Fibroblast of the conjunctiva (primary cell): ENCODE results near the gene BACE2.

ENCODE experiments used
- DNase-seq: peaks from one replicate; pipeline ENCODE4 v3.0.0-alpha.2; 2010; ENCODE audit warnings: low read depth

BACE2 gene

DNA sequence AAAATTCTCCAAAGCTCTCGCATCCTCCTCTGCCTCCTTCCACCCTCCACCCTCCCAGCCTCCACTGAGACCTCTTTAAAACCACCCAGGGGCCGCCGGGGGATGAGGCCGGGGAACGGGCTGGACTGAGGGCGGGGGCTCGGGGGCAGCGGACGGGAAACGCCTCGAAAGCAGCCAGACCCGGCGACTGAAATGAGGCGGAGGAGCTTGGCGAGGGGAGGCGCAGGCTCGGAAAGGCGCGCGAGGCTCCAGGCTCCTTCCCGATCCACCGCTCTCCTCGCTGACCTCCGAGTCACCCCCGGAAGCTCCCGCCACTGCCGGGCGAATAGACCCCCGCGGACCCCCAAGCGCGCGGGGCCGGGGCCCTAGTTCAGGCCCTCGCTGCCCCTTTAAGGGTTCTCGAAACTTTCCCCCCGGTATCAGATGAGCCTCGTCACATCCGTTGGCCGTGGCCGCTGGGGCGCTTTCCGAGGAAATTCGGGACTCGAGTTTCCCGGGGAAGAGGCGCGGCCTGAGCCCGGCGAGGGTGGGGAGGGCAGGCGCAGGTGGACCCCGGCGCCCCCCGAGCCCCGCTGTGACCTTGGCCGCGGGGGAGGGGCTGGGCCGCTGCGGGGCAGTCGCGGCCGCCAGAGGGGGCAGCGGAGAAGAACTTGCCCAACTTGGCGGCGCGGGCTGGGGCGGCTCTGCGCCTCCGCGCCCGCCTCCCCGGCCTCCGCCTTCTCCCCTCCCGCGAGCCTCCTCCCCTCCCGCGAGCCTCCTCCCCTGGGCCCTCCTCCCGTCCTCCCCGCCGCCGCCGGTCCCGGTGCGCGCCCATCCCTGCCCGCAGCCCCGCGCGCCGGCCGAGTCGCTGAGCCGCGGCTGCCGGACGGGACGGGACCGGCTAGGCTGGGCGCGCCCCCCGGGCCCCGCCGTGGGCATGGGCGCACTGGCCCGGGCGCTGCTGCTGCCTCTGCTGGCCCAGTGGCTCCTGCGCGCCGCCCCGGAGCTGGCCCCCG lies at the start of gene BACE2:
Gene BACE2 (plus strand): TSS at position 813 of the 995 bp plus-strand sequence. CDS start 104 bp downstream, at position 917.
- DNase-seq, result peak; percentile 34

DNA sequence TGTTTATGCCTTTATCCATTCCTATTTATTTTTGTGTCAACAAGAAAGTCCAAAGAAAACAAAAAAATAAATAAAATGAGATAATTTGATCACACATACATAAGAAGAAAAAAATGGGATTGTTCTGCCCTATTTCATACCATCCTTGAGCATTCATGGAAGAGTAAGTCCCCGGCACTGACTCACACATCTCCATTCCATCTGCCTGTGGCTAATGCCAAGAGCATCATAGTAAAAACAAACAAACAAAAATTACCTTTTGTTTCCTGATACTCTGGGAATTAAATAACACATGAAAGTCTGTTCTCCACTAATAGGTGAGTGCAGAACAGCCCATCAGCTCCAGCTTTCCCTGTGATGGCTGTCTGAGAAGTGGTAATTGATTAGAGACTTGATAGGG lies 48.1 kb upstream of the BACE2 start:
- DNase-seq, result no peak

DNA sequence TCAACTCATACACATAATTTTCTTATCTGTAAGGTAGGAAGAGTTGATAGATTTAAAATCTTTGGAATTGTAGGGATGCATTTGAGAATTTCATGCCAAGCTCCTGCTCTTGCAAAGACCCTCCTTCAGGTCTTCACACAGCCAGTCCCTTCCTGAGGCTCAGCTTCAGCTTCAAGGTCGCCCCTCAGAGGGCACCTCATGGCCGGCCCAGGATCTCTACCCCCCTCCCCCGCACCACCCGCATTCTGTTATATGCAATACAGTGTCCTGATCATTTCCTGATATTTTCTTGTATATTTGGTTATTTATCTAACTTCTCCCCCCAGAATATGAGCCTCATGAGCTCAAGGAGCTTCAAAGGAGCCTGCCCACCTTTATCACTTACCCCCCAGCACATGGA lies 47.0 kb upstream of the BACE2 start:
- DNase-seq, result no peak

DNA sequence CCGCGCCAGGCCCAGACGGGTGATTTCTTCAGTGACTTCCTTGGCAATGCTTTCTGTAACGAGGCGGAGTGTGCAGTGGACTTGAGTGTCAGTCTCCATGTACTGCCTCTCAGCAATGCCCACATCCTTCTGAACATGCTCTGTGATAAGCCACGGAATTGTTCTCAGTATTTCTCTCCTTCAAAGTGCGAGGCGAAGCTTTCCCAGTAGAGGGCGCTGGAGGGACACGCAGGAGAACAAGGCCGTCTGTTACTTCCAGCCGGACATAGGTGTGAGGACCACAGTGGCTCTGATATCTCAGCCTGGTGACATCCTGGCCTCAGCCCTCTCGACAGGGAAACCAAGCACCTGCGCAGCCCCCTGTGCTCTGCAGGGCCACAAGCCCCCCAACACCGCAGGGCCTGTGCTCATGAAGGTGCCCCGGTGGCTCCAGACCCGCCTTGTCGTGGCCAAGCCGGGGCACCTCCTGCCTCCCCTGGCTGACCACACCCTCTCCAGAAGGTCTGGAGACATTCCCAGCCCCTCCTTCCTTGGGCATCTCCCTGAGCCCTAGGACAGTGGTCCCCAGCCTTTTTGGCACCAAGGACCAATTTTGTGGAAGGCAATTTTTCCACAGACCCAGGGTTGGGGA lies 46.1 kb upstream of the BACE2 start:
- DNase-seq, result peak; percentile 49

DNA sequence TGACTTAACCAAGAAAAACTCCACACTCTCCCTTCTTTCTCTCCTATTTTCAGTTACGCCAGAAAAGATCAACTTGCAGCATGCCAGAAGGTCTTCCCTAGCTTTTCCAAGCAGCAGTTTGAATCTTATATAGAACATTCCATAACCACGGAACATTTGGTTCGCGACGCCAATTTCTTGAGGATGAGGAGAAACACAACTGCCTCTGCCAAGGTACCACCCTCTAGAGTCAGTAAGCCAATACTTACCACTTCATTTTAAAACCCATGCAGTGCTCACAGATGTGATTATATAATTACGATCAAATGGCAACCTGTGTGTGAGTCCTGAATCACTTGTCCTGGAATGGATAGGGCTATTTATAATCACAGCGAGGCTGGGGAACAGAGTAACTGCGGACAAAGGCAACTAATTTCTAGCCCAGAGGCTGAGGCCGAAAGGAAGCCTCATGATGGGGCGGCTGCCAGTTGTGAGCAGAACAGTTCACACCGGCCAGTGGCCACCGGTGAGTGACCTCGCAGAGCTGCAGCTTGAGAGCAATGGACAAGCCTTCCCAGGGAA lies 43.2 kb upstream of the BACE2 start:
- DNase-seq, result no peak

DNA sequence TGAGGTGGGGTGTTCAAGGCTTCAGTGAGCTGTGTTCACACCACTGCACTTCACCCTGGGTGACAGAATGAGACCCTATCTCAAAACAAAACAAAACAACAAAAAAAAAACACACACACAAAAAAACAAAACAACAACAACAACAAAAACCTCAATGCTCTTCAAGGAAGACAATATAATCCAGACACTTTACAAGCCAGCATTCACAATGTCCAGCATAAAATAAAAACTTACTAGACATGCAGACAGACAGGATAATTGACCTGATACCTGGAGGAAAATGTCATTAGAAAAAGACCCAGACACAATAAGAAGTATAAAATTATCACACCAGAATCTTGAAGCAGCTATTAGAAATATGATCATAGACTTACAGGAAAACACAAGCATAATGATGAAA lies 39.0 kb upstream of the BACE2 start:
- DNase-seq, result no peak

DNA sequence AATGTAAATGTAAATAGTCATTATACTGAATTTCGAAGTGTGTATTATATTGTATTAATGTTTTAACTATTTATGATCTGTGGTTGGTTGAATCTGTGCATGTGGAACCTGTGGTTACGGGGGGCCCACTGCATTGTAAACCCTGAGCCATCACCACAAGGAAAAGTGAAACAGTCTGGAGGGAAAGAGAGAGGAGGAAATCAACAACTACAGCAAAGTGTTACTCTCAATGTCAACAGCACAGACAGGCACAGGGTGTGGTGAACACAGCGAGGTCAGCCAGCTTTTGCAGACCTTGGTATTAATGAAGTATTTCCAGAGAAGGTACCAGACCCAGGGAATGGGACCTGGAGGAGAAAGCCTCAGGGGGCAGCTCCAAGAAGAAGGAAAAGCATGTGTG lies 37.1 kb upstream of the BACE2 start:
- DNase-seq, result no peak

DNA sequence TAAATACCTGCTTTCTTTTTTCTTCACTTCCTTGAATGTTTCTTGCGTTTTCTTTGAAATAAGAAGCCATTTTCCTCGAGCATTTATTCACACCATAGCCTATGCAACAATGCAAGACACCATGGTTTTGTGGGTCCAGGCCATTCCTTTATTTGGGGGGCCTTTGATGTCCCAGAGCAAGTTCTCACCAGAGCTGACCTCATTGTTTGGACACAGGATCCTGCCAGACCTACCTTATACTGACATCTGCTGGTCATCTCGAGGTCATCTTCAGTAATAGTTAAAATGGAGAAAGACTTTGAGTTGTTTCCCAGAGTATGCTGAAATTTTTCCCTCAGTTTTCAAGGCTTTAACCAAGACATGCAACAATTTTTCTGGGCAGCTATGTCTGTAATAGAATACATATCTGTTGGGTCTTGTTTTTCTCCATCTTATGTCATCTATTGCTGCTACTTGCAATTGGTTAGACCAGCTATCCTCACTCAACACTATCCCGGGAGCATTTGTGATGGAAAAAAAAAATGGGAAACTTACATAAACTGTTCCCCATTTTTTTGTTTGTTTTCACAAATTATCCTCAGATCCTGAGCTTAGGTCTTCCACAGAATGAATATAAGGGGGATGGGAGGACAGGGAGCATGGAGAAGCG lies 34.0 kb upstream of the BACE2 start:
- DNase-seq, result peak; percentile 31

DNA sequence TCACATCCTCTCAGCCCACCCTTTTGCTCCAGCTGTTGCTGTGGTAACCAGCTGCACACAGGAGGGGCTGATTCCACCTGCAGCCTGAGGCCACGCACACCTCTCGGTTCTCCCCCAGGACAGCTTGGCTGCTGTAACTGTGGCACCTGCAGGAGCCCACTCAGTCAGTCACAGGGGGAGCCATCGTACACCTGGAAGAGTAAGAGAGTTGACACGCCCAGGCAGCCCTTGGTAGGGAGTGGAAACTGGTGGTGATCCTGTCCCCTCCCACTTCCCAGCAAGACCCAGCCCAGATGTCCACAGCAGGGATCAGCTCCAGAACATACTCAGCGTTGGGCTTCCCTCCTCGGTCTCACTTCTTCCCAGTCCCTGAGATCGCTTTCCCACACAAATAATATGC lies 32.2 kb upstream of the BACE2 start:
- no peak for DNase-seq

DNA sequence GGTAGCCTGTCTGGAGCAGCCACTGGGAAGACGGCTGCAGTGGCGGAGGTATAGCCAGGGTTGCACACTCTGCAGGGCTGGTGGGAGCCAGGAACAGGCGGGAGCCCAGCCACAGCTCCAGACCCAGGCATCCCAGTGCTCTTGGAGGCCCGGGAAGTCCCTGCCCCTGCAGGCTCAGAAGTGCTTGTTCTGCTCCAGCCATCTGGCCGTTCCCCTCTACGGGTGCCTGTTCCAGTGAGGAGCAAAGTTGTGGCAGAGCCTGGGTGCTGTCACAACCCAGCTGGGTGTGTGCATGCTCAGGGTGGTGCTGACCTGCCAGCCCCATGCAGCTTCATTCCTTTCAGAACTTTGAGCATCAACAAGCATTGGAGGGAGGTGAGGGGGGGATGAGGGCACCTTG lies 31.7 kb upstream of the BACE2 start:
- DNase-seq, result no peak

DNA sequence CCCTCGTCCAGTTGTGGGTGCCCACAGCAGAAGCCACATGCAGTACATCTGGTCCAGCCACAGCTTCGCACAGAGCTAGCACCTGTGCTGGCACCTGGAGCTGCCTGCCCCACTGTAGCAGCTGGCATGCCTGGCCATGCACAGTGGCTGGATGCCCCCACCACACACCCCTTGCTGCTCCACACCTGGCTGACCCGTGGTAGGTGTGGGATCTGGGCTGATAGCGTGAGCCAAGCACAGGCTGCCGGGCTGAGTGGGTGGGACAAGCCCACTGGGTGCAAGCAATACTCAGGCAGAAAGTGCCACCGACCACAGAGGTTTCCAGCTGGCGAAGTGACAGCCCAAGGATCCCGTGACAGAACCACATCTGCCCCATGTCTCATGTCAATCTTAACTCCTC lies 30.6 kb upstream of the BACE2 start:
- no peak for DNase-seq

DNA sequence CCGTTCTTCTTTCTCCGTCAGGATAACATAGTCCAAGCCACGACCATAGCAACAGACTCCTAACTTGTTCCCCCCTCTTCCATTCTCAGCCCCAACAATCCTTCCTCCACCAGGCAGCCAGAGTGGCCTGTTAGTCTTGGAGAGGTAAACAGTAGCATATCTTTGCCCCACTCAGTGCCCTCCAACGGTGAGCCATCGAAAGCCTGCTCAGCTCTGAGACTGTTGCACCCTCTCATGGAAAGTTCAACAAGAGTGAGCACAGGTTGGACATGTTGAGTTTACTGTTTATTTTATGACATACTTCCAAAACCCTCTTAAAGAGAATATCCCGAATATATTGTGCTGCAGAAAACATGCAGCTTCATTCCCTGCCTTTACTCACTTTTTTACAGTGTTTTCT lies 30.1 kb upstream of the BACE2 start:
- no peak for DNase-seq

DNA sequence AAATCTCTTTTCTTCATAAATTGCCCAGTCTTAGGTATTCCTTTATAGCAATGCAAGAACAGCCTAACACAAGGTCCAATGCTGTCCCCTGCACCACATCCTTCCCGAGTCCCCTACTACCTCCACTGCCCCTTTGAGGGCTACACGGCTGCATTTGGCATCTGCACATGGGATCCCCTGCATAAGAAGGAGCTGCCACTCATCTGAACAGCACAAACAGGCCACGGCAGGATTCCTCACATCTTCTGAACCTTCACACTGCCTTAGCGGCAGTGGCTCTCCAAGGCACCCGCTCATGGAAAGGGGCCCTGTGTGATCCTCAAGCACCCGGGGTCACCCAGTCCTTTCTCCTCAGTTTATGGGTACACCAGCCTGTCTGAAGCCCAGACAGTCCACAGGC lies 29.2 kb upstream of the BACE2 start:
- no peak for DNase-seq

DNA sequence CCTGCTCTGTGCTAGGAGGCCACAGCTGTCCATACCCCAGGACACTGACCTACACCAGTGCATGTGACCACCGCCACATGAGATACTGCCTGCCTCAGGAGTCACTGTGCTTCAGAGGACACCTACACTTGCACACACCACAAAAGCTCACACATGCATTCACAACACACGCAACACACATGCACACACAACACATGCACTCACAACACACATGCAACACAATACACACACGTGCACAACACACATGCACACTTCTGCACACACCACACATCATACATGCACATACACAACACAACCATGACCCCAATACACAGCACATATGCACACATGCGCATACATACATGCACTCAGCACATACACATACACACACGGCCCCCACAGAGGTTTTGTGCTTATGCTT lies 28.7 kb upstream of the BACE2 start:
- no peak for DNase-seq

DNA sequence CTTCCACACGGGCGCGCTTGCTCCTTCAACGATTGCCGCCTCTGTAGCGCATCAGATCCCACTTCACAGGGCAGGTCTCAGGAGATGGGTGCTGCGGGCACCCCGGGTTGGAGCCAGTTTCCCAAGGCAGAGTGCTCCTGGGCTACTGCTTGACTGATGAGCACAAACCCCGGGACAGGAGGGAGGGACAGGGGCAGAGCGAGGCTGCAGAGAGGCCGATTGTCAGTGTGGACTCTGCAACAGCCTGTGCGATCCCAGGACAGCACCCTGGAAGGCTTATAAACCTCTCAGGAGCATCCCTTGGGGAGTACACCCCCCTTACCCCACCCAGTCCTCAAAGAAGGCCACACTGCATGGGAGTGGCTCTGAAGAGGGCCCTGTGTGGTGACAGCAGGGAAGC lies 28.0 kb upstream of the BACE2 start:
- no peak for DNase-seq

DNA sequence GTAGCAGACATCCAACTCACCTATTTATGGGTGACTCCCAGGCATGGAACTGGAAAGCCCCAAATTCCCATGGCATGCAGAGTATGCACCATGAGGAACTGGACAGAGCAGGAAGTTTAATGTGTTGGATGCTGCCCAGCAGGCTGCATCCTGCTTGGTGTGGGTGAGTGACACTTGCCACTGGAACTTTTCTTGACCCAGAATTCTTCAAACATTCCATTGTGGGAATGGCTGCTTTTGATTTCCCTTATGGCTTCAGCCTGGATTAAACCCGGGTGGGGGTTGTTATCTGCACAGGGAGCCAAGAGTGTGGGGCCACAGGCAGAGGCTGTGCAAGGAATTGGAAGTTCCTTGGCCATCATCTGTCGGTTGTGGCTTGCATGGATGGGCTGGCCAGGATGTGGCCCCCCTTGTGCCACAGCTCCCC lies 26.9 kb upstream of the BACE2 start:
- no peak for DNase-seq

DNA sequence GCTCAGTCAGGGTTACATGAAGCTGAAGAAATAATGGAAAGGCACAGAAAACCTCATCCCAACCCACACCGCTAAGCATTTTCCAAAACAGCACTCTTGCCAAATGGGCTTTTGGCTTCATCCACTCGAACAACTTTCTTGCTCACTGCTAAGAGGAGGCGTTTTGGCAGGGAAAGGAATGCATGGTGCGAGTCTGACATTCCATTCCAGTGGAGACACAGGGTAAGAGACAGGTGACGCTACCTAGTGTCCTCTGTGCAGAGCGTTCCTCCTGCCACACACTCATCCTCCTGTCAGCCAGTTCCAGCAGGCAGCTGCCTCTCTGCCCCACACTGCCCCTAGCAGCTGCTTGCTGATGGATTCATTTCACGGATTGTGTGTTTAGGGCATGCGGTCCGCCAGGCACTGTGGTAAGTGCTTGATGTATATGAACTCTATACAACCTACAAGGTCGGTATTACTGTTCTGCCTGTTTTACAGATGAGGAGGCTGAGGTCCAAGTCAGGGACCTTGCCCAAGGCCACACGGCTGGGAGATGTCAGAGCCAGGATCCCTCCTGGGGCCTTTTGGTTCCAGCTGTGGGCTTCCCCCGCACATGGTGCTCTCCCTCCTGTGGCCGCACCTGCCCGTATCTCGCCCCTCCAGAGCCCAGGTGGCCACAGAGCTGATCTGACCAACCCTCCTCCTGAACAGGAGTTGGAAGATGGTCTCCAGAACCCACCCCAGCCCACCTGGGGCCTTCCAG lies 25.7 kb upstream of the BACE2 start:
- no peak for DNase-seq

DNA sequence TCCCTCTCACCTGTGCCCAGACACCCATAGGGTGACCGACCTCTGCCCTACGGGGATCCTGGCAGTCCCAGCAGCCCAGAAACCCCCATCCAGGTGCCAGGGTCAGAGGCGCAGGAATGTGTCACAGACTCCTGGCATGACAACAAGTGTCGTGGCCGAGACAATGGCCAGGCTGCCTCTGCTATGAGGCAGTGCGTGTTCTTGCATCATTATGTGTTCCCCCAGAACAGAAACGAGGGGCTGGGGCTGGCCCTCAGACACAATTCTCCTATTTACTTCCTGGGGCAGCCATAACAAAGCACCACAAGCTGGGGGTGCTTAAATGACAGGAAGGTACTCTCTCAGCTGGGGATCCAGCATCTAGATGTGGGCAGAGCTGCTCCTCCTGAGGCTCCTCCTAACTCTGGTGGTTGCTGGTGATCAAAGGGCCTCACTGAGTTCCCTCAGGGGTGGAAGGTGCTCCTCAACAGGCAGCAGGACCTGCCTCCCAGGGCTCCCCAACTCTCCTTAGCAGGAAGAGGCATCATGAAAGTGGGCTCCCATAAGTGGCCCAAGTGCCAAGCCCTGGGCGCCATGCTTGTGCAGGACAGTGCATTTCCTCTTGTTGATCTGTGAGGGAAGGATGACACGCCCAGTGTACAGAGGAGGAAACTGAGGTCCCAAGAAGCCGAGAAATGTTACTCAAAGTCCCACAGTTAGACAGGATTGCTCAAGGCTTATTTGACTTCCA lies 24.2 kb upstream of the BACE2 start:
- no peak for DNase-seq

DNA sequence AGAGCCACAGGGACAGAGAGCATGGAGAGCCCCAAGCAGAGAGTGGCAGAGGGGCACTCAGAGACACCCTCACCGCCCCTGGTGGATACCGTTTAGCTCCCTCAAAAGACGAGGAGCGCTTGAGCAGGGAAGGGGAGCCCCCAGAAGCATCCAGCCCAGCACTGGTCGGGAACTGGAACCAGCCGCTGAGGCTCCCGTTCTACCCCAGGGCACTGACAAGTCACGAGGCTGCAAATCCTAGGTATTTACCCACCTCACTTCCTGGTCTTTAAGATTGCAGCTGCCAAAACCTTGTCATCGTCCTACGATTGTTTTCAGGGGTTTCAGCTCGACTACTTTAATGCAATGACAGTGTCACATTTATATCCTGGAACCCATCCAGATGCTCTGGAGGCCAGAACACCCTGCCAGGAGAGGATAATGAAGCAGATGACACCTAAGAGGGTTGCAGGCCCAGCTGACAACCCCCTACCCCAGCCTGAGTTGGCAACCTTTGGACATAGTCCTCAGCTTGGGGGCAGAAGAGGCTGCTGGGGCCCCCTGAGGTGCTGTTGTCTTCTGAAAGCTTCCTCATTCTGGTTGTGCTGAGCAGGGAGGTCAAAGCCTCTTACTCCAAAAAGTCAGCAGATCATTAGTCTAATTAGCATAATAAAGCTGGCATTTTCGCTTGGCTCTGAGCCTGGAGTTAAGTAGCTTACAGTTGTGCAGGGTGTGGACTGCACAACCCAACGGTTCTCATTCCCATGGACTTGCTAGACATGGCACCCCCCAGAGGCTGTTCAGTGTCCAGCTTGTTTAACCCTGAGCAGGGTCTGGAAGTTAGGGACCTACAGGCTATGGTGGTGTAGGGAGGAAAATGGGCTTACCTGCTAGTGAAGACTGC lies 20.6 kb upstream of the BACE2 start:
- DNase-seq, result no peak

DNA sequence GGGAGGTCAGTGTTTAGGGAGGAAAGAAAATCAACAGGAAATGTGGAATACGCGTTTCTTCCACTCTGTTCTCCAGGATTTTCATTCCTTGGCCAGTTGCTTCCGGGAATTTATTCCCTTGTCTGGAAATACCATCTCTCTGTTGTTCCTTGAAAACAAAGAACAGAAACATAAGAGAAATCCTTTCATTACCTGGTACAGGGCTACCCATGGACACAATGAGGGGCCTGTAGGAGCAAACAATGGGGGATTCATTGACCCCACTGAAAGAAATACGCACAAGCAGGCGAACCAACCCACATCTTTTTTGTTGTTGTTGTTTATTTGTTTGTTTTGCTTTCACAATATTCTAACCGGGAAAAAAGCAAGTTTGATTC lies 20.0 kb upstream of the BACE2 start:
- DNase-seq, result no peak
